Omental fat pad (tissue), 4 donors: ENCODE measurements around the gene PLXNA4. TPM values are rescaled to one million over a fixed set of nuclear protein-coding genes. Genes with fewer than 3 reads are reported as not detected.

ENCODE experiments used
- ATAC-seq: fragments of 150-250 bp; one replicate; pipeline ENCODE4 v1.9.1; 2016; ENCODE audit warnings: mild to moderate bottlenecking, moderate library complexity; ENCODE audit not compliant: low FRiP score
- DNase-seq: peaks from one replicate; pipeline ENCODE4 v3.0.0-alpha.2; 2019; ENCODE audit warnings: low spot score
- CTCF ChIP-seq, 3 donors: fragments of 450-650 bp; IDR thresholded peaks; one replicate each; pipeline ENCODE4 v1.5.1; 2016 to 2017; ENCODE audit warnings: antibody characterized with exemption in 3 of 3, mild to moderate bottlenecking in 3 of 3, moderate library complexity in 2 of 3
- total RNA-seq, 4 donors: library from RNA; depleted of rRNA; stranded (reverse); fragments of >200 nt; gene quantifications; one replicate each; pipeline ENCODE4 v1.1.0, GENCODE V29; 2016

The PLXNA4 gene
- total RNA-seq, 4 donors from 2014 or later, result 31.4 to 111 (median 41.9) TPM

- no peak for TF ChIP-seq CTCF (IDR thresholded peaks at IDR 0.05)
- ATAC-seq, result no peak
- no peak for DNase-seq
Observed at GRCh38 chr7:132441935-132442334, 134.3 kb downstream of the PLXNA4 start.

- TF ChIP-seq CTCF (IDR thresholded peaks at IDR 0.05), result no peak
- ATAC-seq (peak; percentile 42), DNase-seq (no peak)
Observed at GRCh38 chr7:132440151-132440550, 136.1 kb downstream of the PLXNA4 start.

GRCh38 chr7:132438926-132439325, 137.3 kb downstream of the PLXNA4 start:
- no peak for TF ChIP-seq CTCF (IDR thresholded peaks at IDR 0.05)
- DNase-seq, result no peak
- ATAC-seq, result no peak

- ATAC-seq (no peak), DNase-seq (no peak)
- no peak for TF ChIP-seq CTCF (IDR thresholded peaks at IDR 0.05)
Observed at GRCh38 chr7:132437730-132438129, 138.5 kb downstream of the PLXNA4 start.

GRCh38 chr7:132436121-132436520, 140.1 kb downstream of the PLXNA4 start:
- DNase-seq (no peak), ATAC-seq (no peak)
- no peak for TF ChIP-seq CTCF (IDR thresholded peaks at IDR 0.05)

GRCh38 chr7:132435016-132435990, 141.0 kb downstream of the PLXNA4 start:
- DNase-seq (no peak), ATAC-seq (no peak)
- no peak for TF ChIP-seq CTCF (IDR thresholded peaks at IDR 0.05)

- ATAC-seq, result no peak
- DNase-seq, result no peak
- TF ChIP-seq CTCF (IDR thresholded peaks at IDR 0.05), result no peak
Observed at GRCh38 chr7:132434041-132434440, 142.2 kb downstream of the PLXNA4 start.
